Measurements from ENCODE around the gene IRS1. TPM values are rescaled to one million over a fixed set of nuclear protein-coding genes. Genes with fewer than 3 reads are reported as not detected.

IRS1 gene
- polyA plus RNA-seq, 1 of the 3 experiments (the other 2 are of a cell fraction): 16.5 TPM

- Histone ChIP-seq H3K9me2 (no peaks in the 10 kb centered on the region), H2AFZ (ENCODE audit: low read depth) (no peak overlapping the region), H3K9ac (no peak overlapping the region), H3K27ac (ENCODE audit: low read depth in 2 of 2, low read length in 1 of 2) (no peak overlapping the region), H3F3A (replicated peaks; ENCODE audit: insufficient read depth) (peaks cover 3% of the 10 kb centered on the region), H3K4me1 (ENCODE audit: control insufficient read depth in 1 of 2, insufficient read depth in 2 of 2, low read depth in 1 of 2, low read length in 1 of 2) (no peaks in the 10 kb centered on the region), H3K79me2 (ENCODE audit: insufficient read depth) (peaks cover 28% of the 10 kb centered on the region), H3K27me3 (ENCODE audit: insufficient read depth) (no peaks in the 10 kb centered on the region), H4K20me1 (ENCODE audit: insufficient read depth) (no peaks in the 10 kb centered on the region), H3K36me3 (replicated peaks in 1 of 2; ENCODE audit: control insufficient read depth in 1 of 2, insufficient read depth in 2 of 2, low read length in 1 of 2) (peaks cover 12 to 27% of the 10 kb centered on the region in 2 experiments), H3K9me3 (no peaks in the 10 kb centered on the region), H3K4me3 (ENCODE audit: low read depth in 2 of 2, low read length in 1 of 2) (no peak overlapping the region), H3K4me2 (no peak overlapping the region)
- CTCF ChIA-PET: interaction anchor here (0.7 kb wide), 1 partner anchor 19 kb away, joined by 3 read pairs; no protein-coding TSS in a partner anchor
- POLR2A ChIA-PET: no interaction called here
- TF ChIP-seq REST (IDR thresholded peaks at IDR 0.05; ENCODE audit: low read depth, low read length): no peak
- peak; percentile 28; the same call in 1 of the 2 replicates for TF ChIP-seq RFX5 (IDR thresholded peaks at IDR 0.05; ENCODE audit: low read length)
- TF ChIP-seq FOSL2 (IDR thresholded peaks at IDR 0.05; ENCODE audit: borderline replicate concordance, low read depth): no peak
- no peak for TF ChIP-seq EZH2phosphoT487 (IDR thresholded peaks at IDR 0.05; ENCODE audit: borderline replicate concordance, low read depth)
- DNase-seq: no peak
- 94% methylated on average over 4 of the region's 4 CpGs for WGBS (ENCODE audit: low lambda C conversion rate)
Measured at GRCh38 chr2:226736382-226736781, 63.2 kb downstream of the IRS1 start.

GRCh38 chr2:226733927-226734564 is 65.6 kb downstream of the IRS1 start:
- Histone ChIP-seq H3K27me3 (ENCODE audit: insufficient read depth) (no peaks in the 10 kb centered on the region), H3K9me3 (no peaks in the 10 kb centered on the region), H3F3A (replicated peaks; ENCODE audit: insufficient read depth) (peaks cover 7% of the 10 kb centered on the region), H2AFZ (ENCODE audit: low read depth) (no peak overlapping the region), H3K4me2 (no peak overlapping the region), H3K9me2 (no peaks in the 10 kb centered on the region), H3K27ac (ENCODE audit: low read depth in 2 of 2, low read length in 1 of 2) (no peak overlapping the region), H3K79me2 (ENCODE audit: insufficient read depth) (peaks cover 18% of the 10 kb centered on the region; the same call in 1 of the 2 replicates), H3K4me3 (ENCODE audit: low read depth in 2 of 2, low read length in 1 of 2) (no peak overlapping the region), H4K20me1 (ENCODE audit: insufficient read depth) (no peaks in the 10 kb centered on the region), H3K36me3 (replicated peaks in 1 of 2; ENCODE audit: control insufficient read depth in 1 of 2, insufficient read depth in 2 of 2, low read length in 1 of 2) (peaks cover 12 to 27% of the 10 kb centered on the region in 2 experiments), H3K4me1 (ENCODE audit: control insufficient read depth in 1 of 2, insufficient read depth in 2 of 2, low read depth in 1 of 2, low read length in 1 of 2) (no peaks in the 10 kb centered on the region; a peak in 1 of 4 replicates), H3K9ac (no peak overlapping the region)
- 95% methylated on average over 4 of the region's 4 CpGs for WGBS (ENCODE audit: low lambda C conversion rate)
- POLR2A ChIA-PET: no interaction called here
- CTCF ChIA-PET: interaction anchor here (0.6 kb wide), 1 partner anchor 420 kb away, joined by 3 read pairs; no protein-coding TSS in a partner anchor
- no peak for DNase-seq
- TF ChIP-seq TCF12 (IDR thresholded peaks at IDR 0.05): no peak
- TF ChIP-seq TAF1 (IDR thresholded peaks at IDR 0.05; ENCODE audit: borderline replicate concordance, low read depth, low read length): no peak
- TF ChIP-seq ELF1 (IDR thresholded peaks at IDR 0.05): no peak
- TF ChIP-seq GABPA (IDR thresholded peaks at IDR 0.05; ENCODE audit: low read depth): no peak
- TF ChIP-seq SIN3A (IDR thresholded peaks at IDR 0.05; ENCODE audit: borderline replicate concordance, low read depth, low read length): no peak
- TF ChIP-seq RFX5 (IDR thresholded peaks at IDR 0.05; ENCODE audit: low read length): no peak
- TF ChIP-seq RXRA (IDR thresholded peaks at IDR 0.05; ENCODE audit: borderline replicate concordance, low read depth): no peak
- no peak for TF ChIP-seq FOXJ3 (CRISPR knock-in tag; IDR thresholded peaks at IDR 0.05)
- TF ChIP-seq PBX3 (IDR thresholded peaks at IDR 0.05): no peak
- no peak for TF ChIP-seq EP300 (IDR thresholded peaks at IDR 0.05; ENCODE audit: borderline replicate concordance in 1 of 2, low read depth in 1 of 2, low read length in 1 of 2)
- TF ChIP-seq NRF1 (IDR thresholded peaks at IDR 0.05; ENCODE audit: low read depth, low read length): no peak
- TF ChIP-seq MAX (IDR thresholded peaks at IDR 0.05; ENCODE audit: low read depth): no peak
- TF ChIP-seq MEF2A (IDR thresholded peaks at IDR 0.05; ENCODE audit: borderline replicate concordance, low read depth): no peak
- no peak for TF ChIP-seq POLR2AphosphoS5 (IDR thresholded peaks at IDR 0.05; ENCODE audit: low read depth, low read length)
- TF ChIP-seq REST (IDR thresholded peaks at IDR 0.05; ENCODE audit: low read depth, low read length): no peak
